ENCODE measurements around the gene PAFAH1B2.
A peak's percentile ranks its signal among the peaks of the same experiment; 100 is the strongest.
"Not testable (repeated sequence)": the region's sequence is repeated elsewhere in the genome, so short reads cannot be mapped to it uniquely, and the experiment has no call there.

The PAFAH1B2 gene

GRCh38 chr11:117175104-117175503 lies 31.0 kb downstream of the PAFAH1B2 start:
- no peak for DNase-seq

- DNase-seq: no peak
Observed at GRCh38 chr11:117175781-117176180, 31.7 kb downstream of the PAFAH1B2 start.

GRCh38 chr11:117176186-117176585 lies 32.1 kb downstream of the PAFAH1B2 start:
- DNase-seq: no peak

GRCh38 chr11:117177534-117178209 lies 33.6 kb downstream of the PAFAH1B2 start:
- DNase-seq: no peak

GRCh38 chr11:117178210-117179034 lies 34.3 kb downstream of the PAFAH1B2 start, which contains the start of gene SIDT2:
Gene SIDT2, plus strand, starts transcription at chr11:117178743. Its CDS starts 521 bp downstream, at chr11:117179264.
- peak; percentile 94 for DNase-seq

GRCh38 chr11:117179048-117179999 lies 35.2 kb downstream of the PAFAH1B2 start:
- DNase-seq: peak; percentile 39

GRCh38 chr11:117180020-117180419 lies 35.9 kb downstream of the PAFAH1B2 start:
- DNase-seq: no peak

- DNase-seq: peak; percentile 68
Observed at GRCh38 chr11:117180661-117181585, 36.8 kb downstream of the PAFAH1B2 start.

GRCh38 chr11:117181586-117182550 lies 37.8 kb downstream of the PAFAH1B2 start:
- DNase-seq: no peak

- DNase-seq: no peak
Observed at GRCh38 chr11:117182551-117182935, 38.5 kb downstream of the PAFAH1B2 start.

GRCh38 chr11:117183178-117183577 lies 39.1 kb downstream of the PAFAH1B2 start:
- DNase-seq: not testable (repeated sequence)

GRCh38 chr11:117183724-117184349 lies 39.8 kb downstream of the PAFAH1B2 start:
- no peak for DNase-seq

- no peak for DNase-seq
Observed at GRCh38 chr11:117185736-117186430, 41.8 kb downstream of the PAFAH1B2 start.

GRCh38 chr11:117186431-117186761 lies 42.3 kb downstream of the PAFAH1B2 start:
- DNase-seq: no peak

GRCh38 chr11:117187007-117187406 lies 42.9 kb downstream of the PAFAH1B2 start:
- no peak for DNase-seq

- DNase-seq: no peak
Observed at GRCh38 chr11:117187428-117187798, 43.3 kb downstream of the PAFAH1B2 start.

- DNase-seq: no peak
Observed at GRCh38 chr11:117187799-117188481, 43.9 kb downstream of the PAFAH1B2 start.

- no peak for DNase-seq
Observed at GRCh38 chr11:117188620-117189081, 44.6 kb downstream of the PAFAH1B2 start.

Measured in fibroblast of skin of abdomen (primary cell).